ENCODE data around the gene EXOC3. TPM values are rescaled to one million over a fixed set of nuclear protein-coding genes. Genes with fewer than 3 reads are reported as not detected.

The EXOC3 gene
- total and polyA plus RNA-seq, 4 donors: 34.8 to 61.0 (median 51.9) TPM

- peaks cover 0 to 3% (median 0%) of the 10 kb centered on the region in 5 donors for H3K4me1 ChIP-seq (ENCODE audit: control insufficient read depth in 5 of 5, insufficient read depth in 5 of 5, low read length in 5 of 5)
- peak in 2 of 3 donors; percentile 42 to 48 for DNase-seq
- 75 to 81% methylated on average over 22 of the region's 22 CpGs for WGBS, 2 donors
- H3K27me3 ChIP-seq (ENCODE audit: control insufficient read depth in 3 of 3, insufficient read depth in 3 of 3, low read length in 2 of 3): peaks cover 0 to 5% (median 3%) of the 10 kb centered on the region in 3 donors
- H3K9me3 ChIP-seq (ENCODE audit: control insufficient read depth in 4 of 4, insufficient read depth in 3 of 4, low read length in 3 of 4): peaks cover 0 to 4% (median 0%) of the 10 kb centered on the region in 4 donors
- H3K9ac ChIP-seq (ENCODE audit: insufficient read depth in 1 of 2, low read length in 2 of 2): no peak overlapping the region
- no peaks in the 10 kb centered on the region for H3K36me3 ChIP-seq (ENCODE audit: control insufficient read depth in 4 of 4, insufficient read depth in 4 of 4, low read length in 4 of 4)
- ATAC-seq (ENCODE audit: insufficient read depth, low FRiP score): no peak
- H3K4me3 ChIP-seq: no peak overlapping the region
- TF ChIP-seq CTCF (IDR thresholded peaks at IDR 0.05; ENCODE audit: control extremely low read depth, extremely low read depth): no peak
- H3K27ac ChIP-seq (ENCODE audit: low read depth in 1 of 2, low read length in 1 of 2): no peak overlapping the region
Measured at GRCh38 chr5:509611-510185, 66.7 kb downstream of the EXOC3 start.

GRCh38 chr5:510521-510920 lies 67.5 kb downstream of the EXOC3 start:
- Histone ChIP-seq H3K27ac (ENCODE audit: low read depth in 1 of 2, low read length in 1 of 2) (no peak overlapping the region), H3K4me3 (no peak overlapping the region), H3K9ac (ENCODE audit: insufficient read depth in 1 of 2, low read length in 2 of 2) (no peak overlapping the region), H3K4me1 (ENCODE audit: control insufficient read depth in 5 of 5, insufficient read depth in 5 of 5, low read length in 5 of 5) (peaks cover 0 to 3% (median 0%) of the 10 kb centered on the region in 5 donors), H3K36me3 (ENCODE audit: control insufficient read depth in 4 of 4, insufficient read depth in 4 of 4, low read length in 4 of 4) (no peaks in the 10 kb centered on the region), H3K27me3 (ENCODE audit: control insufficient read depth in 3 of 3, insufficient read depth in 3 of 3, low read length in 2 of 3) (peaks cover 0 to 3% (median 3%) of the 10 kb centered on the region in 3 donors), H3K9me3 (ENCODE audit: control insufficient read depth in 4 of 4, insufficient read depth in 3 of 4, low read length in 3 of 4) (peaks cover 0 to 4% (median 0%) of the 10 kb centered on the region in 4 donors)
- no peak for ATAC-seq (ENCODE audit: insufficient read depth, low FRiP score)
- TF ChIP-seq CTCF (IDR thresholded peaks at IDR 0.05; ENCODE audit: control extremely low read depth, extremely low read depth): no peak
- 83 to 85% methylated on average over 9 of the region's 9 CpGs for WGBS, 2 donors
- no peak for DNase-seq

- Histone ChIP-seq H3K4me1 (ENCODE audit: control insufficient read depth in 5 of 5, insufficient read depth in 5 of 5, low read length in 5 of 5) (peaks cover 0 to 3% (median 0%) of the 10 kb centered on the region in 5 donors), H3K9ac (ENCODE audit: insufficient read depth in 1 of 2, low read length in 2 of 2) (no peak overlapping the region), H3K9me3 (ENCODE audit: control insufficient read depth in 4 of 4, insufficient read depth in 3 of 4, low read length in 3 of 4) (peaks cover 0 to 4% (median 0%) of the 10 kb centered on the region in 4 donors), H3K27ac (ENCODE audit: low read depth in 1 of 2, low read length in 1 of 2) (no peak overlapping the region), H3K4me3 (no peak overlapping the region), H3K27me3 (ENCODE audit: control insufficient read depth in 3 of 3, insufficient read depth in 3 of 3, low read length in 2 of 3) (peaks cover 0 to 3% (median 3%) of the 10 kb centered on the region in 3 donors), H3K36me3 (ENCODE audit: control insufficient read depth in 4 of 4, insufficient read depth in 4 of 4, low read length in 4 of 4) (no peaks in the 10 kb centered on the region)
- ATAC-seq (ENCODE audit: insufficient read depth, low FRiP score): no peak
- TF ChIP-seq CTCF (IDR thresholded peaks at IDR 0.05; ENCODE audit: control extremely low read depth, extremely low read depth): no peak
- no peak for DNase-seq
- 92 to 93% methylated on average over 16 of the region's 16 CpGs for WGBS, 2 donors
Measured at GRCh38 chr5:511476-511875, 68.5 kb downstream of the EXOC3 start.

Measured in lung (tissue), 12 donors.